ENCODE results near the gene STXBP1.

The STXBP1 gene

GRCh38 chr9:127714020-127714750, 102.1 kb downstream of the STXBP1 start:
- Histone ChIP-seq H3K27ac (ENCODE audit: low read depth, low read length) (no peak overlapping the region), H3K9ac (ENCODE audit: low read length) (no peak overlapping the region), H3K4me1 (ENCODE audit: insufficient read depth, low read length) (peaks cover 12% of the 10 kb centered on the region), H3K4me3 (ENCODE audit: low read depth in 1 of 2, low read length in 2 of 2) (peak overlapping the region in 1 of 2 donors; percentile 35), H3K9me3 (ENCODE audit: low read length) (no peaks in the 10 kb centered on the region), H3K36me3 (ENCODE audit: insufficient read depth, low read length) (no peaks in the 10 kb centered on the region), H3K27me3 (ENCODE audit: control insufficient read depth in 1 of 2, insufficient read depth in 2 of 2, low read length in 2 of 2) (no peaks in the 10 kb centered on the region)

DNA sequence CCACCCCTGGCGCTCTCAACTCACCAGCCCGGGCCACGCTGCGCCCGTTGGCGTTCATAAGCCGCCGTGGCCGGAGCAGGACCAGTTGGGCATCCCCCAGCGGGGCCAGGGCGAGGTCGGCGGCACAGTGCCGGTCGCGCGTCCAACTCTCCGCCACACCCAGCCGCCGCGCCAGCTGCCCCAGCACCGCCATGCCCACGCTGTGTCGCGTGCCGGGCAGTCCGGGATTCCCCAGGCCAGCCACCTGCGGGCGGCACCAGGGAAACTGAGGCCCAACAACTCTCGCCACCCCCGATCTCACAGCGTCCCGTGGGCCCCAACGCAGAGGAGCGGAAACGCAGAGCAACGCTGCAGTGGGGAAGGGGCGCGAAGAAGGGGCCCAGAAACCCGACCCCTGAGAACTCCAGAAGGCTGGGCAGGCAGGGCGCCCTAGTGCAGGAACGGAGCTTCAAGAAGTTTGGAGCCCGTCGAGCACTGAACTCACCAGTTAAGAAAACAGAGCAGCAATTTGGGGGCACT, 102.9 kb downstream of the STXBP1 start:
- H3K4me3 ChIP-seq (ENCODE audit: low read depth in 1 of 2, low read length in 2 of 2) = peak overlapping the region; percentile 75 to 88
- H3K27ac ChIP-seq (ENCODE audit: low read depth, low read length) = peak overlapping the region; percentile 74
- H3K9ac ChIP-seq (ENCODE audit: low read length) = peak overlapping the region; percentile 53
- peaks cover 12% of the 10 kb centered on the region for H3K4me1 ChIP-seq (ENCODE audit: insufficient read depth, low read length)
- no peaks in the 10 kb centered on the region for H3K9me3 ChIP-seq (ENCODE audit: low read length)
- H3K27me3 ChIP-seq (ENCODE audit: control insufficient read depth in 1 of 2, insufficient read depth in 2 of 2, low read length in 2 of 2) = no peaks in the 10 kb centered on the region
- no peaks in the 10 kb centered on the region for H3K36me3 ChIP-seq (ENCODE audit: insufficient read depth, low read length)

- H3K9ac ChIP-seq (ENCODE audit: low read length) = peak within 1 kb of the TSS; percentile 53
- H3K4me1 ChIP-seq (ENCODE audit: insufficient read depth, low read length) = peaks cover 12% of the 10 kb centered on the region
- no peaks in the 10 kb centered on the region for H3K27me3 ChIP-seq (ENCODE audit: control insufficient read depth in 1 of 2, insufficient read depth in 2 of 2, low read length in 2 of 2)
- H3K9me3 ChIP-seq (ENCODE audit: low read length) = no peaks in the 10 kb centered on the region
- no peaks in the 10 kb centered on the region for H3K36me3 ChIP-seq (ENCODE audit: insufficient read depth, low read length)
- peak within 1 kb of the TSS; percentile 75 to 88 for H3K4me3 ChIP-seq (ENCODE audit: low read depth in 1 of 2, low read length in 2 of 2)
- H3K27ac ChIP-seq (ENCODE audit: low read depth, low read length) = peak within 1 kb of the TSS; percentile 74
These were observed 103.6 kb downstream of the STXBP1 start, which contains the start of the genes PTRH1 and TTC16 for GRCh38 chr9:127715470-127716337. TSS of gene PTRH1 (minus strand) at chr9:127715663. CDS start at chr9:127715639, 24 bp downstream. TSS of gene TTC16 (plus strand) at chr9:127716079. CDS start at chr9:127716146, 67 bp downstream.

- Histone ChIP-seq H3K27me3 (ENCODE audit: control insufficient read depth in 1 of 2, insufficient read depth in 2 of 2, low read length in 2 of 2) (no peaks in the 10 kb centered on the region), H3K4me1 (ENCODE audit: insufficient read depth, low read length) (peaks cover 12% of the 10 kb centered on the region), H3K27ac (ENCODE audit: low read depth, low read length) (peak overlapping the region; percentile 74), H3K36me3 (ENCODE audit: insufficient read depth, low read length) (no peaks in the 10 kb centered on the region), H3K9ac (ENCODE audit: low read length) (peak overlapping the region; percentile 33), H3K4me3 (ENCODE audit: low read depth in 1 of 2, low read length in 2 of 2) (peak overlapping the region; percentile 59 to 88), H3K9me3 (ENCODE audit: low read length) (no peaks in the 10 kb centered on the region)
These were observed 104.3 kb downstream of the STXBP1 start for GRCh38 chr9:127716412-127716811.

GRCh38 chr9:127717766-127718165, 105.7 kb downstream of the STXBP1 start:
- Histone ChIP-seq H3K9ac (ENCODE audit: low read length) (no peak overlapping the region), H3K27me3 (ENCODE audit: control insufficient read depth in 1 of 2, insufficient read depth in 2 of 2, low read length in 2 of 2) (no peaks in the 10 kb centered on the region), H3K9me3 (ENCODE audit: low read length) (no peaks in the 10 kb centered on the region), H3K27ac (ENCODE audit: low read depth, low read length) (no peak overlapping the region), H3K36me3 (ENCODE audit: insufficient read depth, low read length) (no peaks in the 10 kb centered on the region), H3K4me3 (ENCODE audit: low read depth in 1 of 2, low read length in 2 of 2) (no peak overlapping the region), H3K4me1 (ENCODE audit: insufficient read depth, low read length) (peaks cover 12% of the 10 kb centered on the region)

GRCh38 chr9:127720031-127720864, 108.2 kb downstream of the STXBP1 start:
- Histone ChIP-seq H3K4me1 (ENCODE audit: insufficient read depth, low read length) (peaks cover 6% of the 10 kb centered on the region), H3K4me3 (ENCODE audit: low read depth in 1 of 2, low read length in 2 of 2) (no peak overlapping the region), H3K27me3 (ENCODE audit: control insufficient read depth in 1 of 2, insufficient read depth in 2 of 2, low read length in 2 of 2) (peaks cover 0 to 4% of the 10 kb centered on the region in 2 donors), H3K9ac (ENCODE audit: low read length) (no peak overlapping the region), H3K36me3 (ENCODE audit: insufficient read depth, low read length) (no peaks in the 10 kb centered on the region), H3K27ac (ENCODE audit: low read depth, low read length) (no peak overlapping the region), H3K9me3 (ENCODE audit: low read length) (no peaks in the 10 kb centered on the region)

GRCh38 chr9:127720865-127721227, 108.8 kb downstream of the STXBP1 start:
- peaks cover 6% of the 10 kb centered on the region for H3K4me1 ChIP-seq (ENCODE audit: insufficient read depth, low read length)
- H3K4me3 ChIP-seq (ENCODE audit: low read depth in 1 of 2, low read length in 2 of 2) = no peak overlapping the region
- no peak overlapping the region for H3K9ac ChIP-seq (ENCODE audit: low read length)
- no peaks in the 10 kb centered on the region for H3K36me3 ChIP-seq (ENCODE audit: insufficient read depth, low read length)
- H3K27me3 ChIP-seq (ENCODE audit: control insufficient read depth in 1 of 2, insufficient read depth in 2 of 2, low read length in 2 of 2) = peaks cover 0 to 4% of the 10 kb centered on the region in 2 donors
- no peaks in the 10 kb centered on the region for H3K9me3 ChIP-seq (ENCODE audit: low read length)
- no peak overlapping the region for H3K27ac ChIP-seq (ENCODE audit: low read depth, low read length)

- Histone ChIP-seq H3K9ac (ENCODE audit: low read length) (no peak overlapping the region), H3K4me3 (ENCODE audit: low read depth in 1 of 2, low read length in 2 of 2) (no peak overlapping the region), H3K4me1 (ENCODE audit: insufficient read depth, low read length) (peaks cover 1% of the 10 kb centered on the region), H3K9me3 (ENCODE audit: low read length) (no peaks in the 10 kb centered on the region), H3K36me3 (ENCODE audit: insufficient read depth, low read length) (no peaks in the 10 kb centered on the region), H3K27me3 (ENCODE audit: control insufficient read depth in 1 of 2, insufficient read depth in 2 of 2, low read length in 2 of 2) (peaks cover 0 to 4% of the 10 kb centered on the region in 2 donors), H3K27ac (ENCODE audit: low read depth, low read length) (no peak overlapping the region)
These were observed 109.3 kb downstream of the STXBP1 start for GRCh38 chr9:127721391-127721821.

GRCh38 chr9:127722055-127722745, 110.1 kb downstream of the STXBP1 start:
- Histone ChIP-seq H3K36me3 (ENCODE audit: insufficient read depth, low read length) (no peaks in the 10 kb centered on the region), H3K9ac (ENCODE audit: low read length) (no peak overlapping the region)

DNA sequence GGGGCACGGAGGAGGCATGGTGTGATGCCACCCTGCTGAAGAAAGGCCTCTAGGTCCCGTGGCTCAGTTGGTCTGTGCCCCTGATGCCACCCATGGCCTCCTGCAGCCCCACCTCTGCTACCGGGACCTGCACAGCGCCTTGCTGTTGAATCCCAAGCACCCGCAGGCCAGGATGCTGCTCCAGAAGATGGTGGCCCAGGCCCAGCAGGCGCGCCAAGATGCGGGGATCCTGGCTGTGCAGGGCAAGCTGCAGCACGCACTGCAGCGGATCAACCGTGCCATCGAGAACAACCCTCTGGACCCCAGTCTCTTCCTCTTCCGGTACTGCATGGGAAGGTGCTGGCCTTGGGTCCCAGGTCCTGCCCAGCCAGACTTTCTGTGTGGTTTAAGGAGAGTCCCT, 110.9 kb downstream of the STXBP1 start:
- no peaks in the 10 kb centered on the region for H3K36me3 ChIP-seq (ENCODE audit: insufficient read depth, low read length)
- peaks cover 0 to 4% of the 10 kb centered on the region in 2 donors for H3K27me3 ChIP-seq (ENCODE audit: control insufficient read depth in 1 of 2, insufficient read depth in 2 of 2, low read length in 2 of 2)
- H3K27ac ChIP-seq (ENCODE audit: low read depth, low read length) = no peak overlapping the region
- H3K9me3 ChIP-seq (ENCODE audit: low read length) = no peaks in the 10 kb centered on the region
- H3K4me3 ChIP-seq (ENCODE audit: low read depth in 1 of 2, low read length in 2 of 2) = no peak overlapping the region
- no peaks in the 10 kb centered on the region for H3K4me1 ChIP-seq (ENCODE audit: insufficient read depth, low read length)
- H3K9ac ChIP-seq (ENCODE audit: low read length) = no peak overlapping the region

More at GRCh38 chr9:127722055-127722745, 110.1 kb downstream of the STXBP1 start:
- H3K4me1 ChIP-seq (ENCODE audit: insufficient read depth, low read length) = no peaks in the 10 kb centered on the region
- H3K27ac ChIP-seq (ENCODE audit: low read depth, low read length) = no peak overlapping the region
- H3K27me3 ChIP-seq (ENCODE audit: control insufficient read depth in 1 of 2, insufficient read depth in 2 of 2, low read length in 2 of 2) = peaks cover 0 to 4% of the 10 kb centered on the region in 2 donors
- H3K9me3 ChIP-seq (ENCODE audit: low read length) = no peaks in the 10 kb centered on the region
- H3K4me3 ChIP-seq (ENCODE audit: low read depth in 1 of 2, low read length in 2 of 2) = no peak overlapping the region
